Neural cell (in vitro differentiated cells): ENCODE data around the gene REPS2. TPM values are rescaled to one million over a fixed set of nuclear protein-coding genes. Genes with fewer than 3 reads are reported as not detected.

Source experiments
- H2AFZ ChIP-seq: fragments of 200-600, 300-800 bp; sonication (generic), shearing (Covaris generic); 2 replicates; pipeline ENCODE4 v1.6.0; 2014; ENCODE audit warnings: low read depth, mild to moderate bottlenecking, antibody characterized with exemption, low read length, moderate library complexity
- H3F3A ChIP-seq: fragments of 200-600 bp; shearing (Covaris generic); 2 replicates; pipeline ENCODE4 v1.6.1; 2016; ENCODE audit warnings: mild to moderate bottlenecking, moderate library complexity, mixed read lengths, antibody characterized with exemption, low read length; ENCODE audit not compliant: insufficient read depth, poor library complexity, severe bottlenecking
- H3K27ac ChIP-seq: fragments of 200-600, 300-800 bp; sonication (generic), shearing (Covaris generic); 2 replicates; pipeline ENCODE4 v1.5.1; 2014; ENCODE audit warnings: mild to moderate bottlenecking, low read length, moderate library complexity
- H3K27me3 ChIP-seq: fragments of 300-800, 200-600 bp; sonication (generic), shearing (Covaris generic); 2 replicates; pipeline ENCODE4 v1.6.0; 2014; ENCODE audit warnings: mild to moderate bottlenecking, low read depth, low read length, moderate library complexity; ENCODE audit not compliant: insufficient read depth
- H3K36me3 ChIP-seq: fragments of 300-800, 200-600 bp; sonication (generic), shearing (Covaris generic); 2 replicates; pipeline ENCODE4 v1.5.1; 2014; ENCODE audit warnings: mild to moderate bottlenecking, antibody characterized with exemption, low read length, moderate library complexity; ENCODE audit not compliant: insufficient read depth
- H3K4me2 ChIP-seq: fragments of 300-800, 200-600 bp; sonication (generic), shearing (Covaris generic); 2 replicates; pipeline ENCODE4 v1.6.0; 2014; ENCODE audit warnings: mild to moderate bottlenecking, low read length
- H3K4me3 ChIP-seq: fragments of 300-800, 200-600 bp; sonication (generic), shearing (Covaris generic); 2 replicates; pipeline ENCODE4 v1.5.1; 2014; ENCODE audit warnings: mild to moderate bottlenecking, low read length, moderate library complexity
- H3K79me2 ChIP-seq: fragments of 200-600 bp; shearing (Covaris generic); replicated peaks from 2 replicates; pipeline ENCODE4 v1.6.0; 2014; ENCODE audit warnings: mild to moderate bottlenecking, low read length, moderate library complexity; ENCODE audit not compliant: insufficient read depth
- H3K9ac ChIP-seq: fragments of 300-800, 200-600 bp; sonication (generic), shearing (Covaris generic); 2 replicates; pipeline ENCODE4 v1.6.1; 2016; ENCODE audit warnings: mild to moderate bottlenecking, low read length, mixed read lengths
- H3K9me2 ChIP-seq: fragments of 200-600 bp; shearing (Covaris generic); 2 replicates; pipeline ENCODE4 v1.6.1; 2016; ENCODE audit warnings: mild to moderate bottlenecking, low read length, mixed read lengths; ENCODE audit not compliant: insufficient read depth
- H3K9me3 ChIP-seq: fragments of 200-600, 300-800 bp; sonication (generic), shearing (Covaris generic); 2 replicates; pipeline ENCODE4 v1.6.1; 2016; ENCODE audit warnings: mild to moderate bottlenecking, mixed run types, low read length, moderate library complexity, mixed read lengths
- H4K20me1 ChIP-seq: fragments of 200-600 bp; shearing (Covaris generic); 2 replicates; pipeline ENCODE4 v1.6.1; 2016; ENCODE audit warnings: mild to moderate bottlenecking, mixed run types; ENCODE audit not compliant: insufficient read depth
- CTCF ChIP-seq: fragments of 450-650 bp; IDR thresholded peaks from 2 replicates; pipeline ENCODE4 v1.5.1; 2014; ENCODE audit warnings: antibody characterized with exemption, mild to moderate bottlenecking, moderate library complexity; ENCODE audit not compliant: poor library complexity, severe bottlenecking
- EP300 ChIP-seq: fragments of 450-650 bp; conservative IDR thresholded peaks from 2 replicates; pipeline ENCODE4 v1.6.1; 2014; ENCODE audit warnings: antibody characterized with exemption, mild to moderate bottlenecking, moderate library complexity; ENCODE audit not compliant: poor library complexity, severe bottlenecking
- EZH2 ChIP-seq: fragments of 200-600, 300-800 bp; shearing (Covaris generic), sonication (generic); IDR thresholded peaks from 2 replicates; pipeline ENCODE4 v1.6.1; 2014; ENCODE audit warnings: antibody characterized with exemption, low read length, borderline replicate concordance, mild to moderate bottlenecking; ENCODE audit not compliant: insufficient read depth, poor library complexity, severe bottlenecking
- MXI1 ChIP-seq: fragments of 450-650 bp; conservative IDR thresholded peaks from 2 replicates; pipeline ENCODE4 v1.6.1; 2014; ENCODE audit warnings: antibody characterized with exemption, mild to moderate bottlenecking; ENCODE audit not compliant: poor library complexity, severe bottlenecking
- POLR2AphosphoS5 ChIP-seq: IDR thresholded peaks from 2 replicates; pipeline ENCODE4 v1.6.1; 2012
- RAD21 ChIP-seq: fragments of 450-650 bp; conservative IDR thresholded peaks from 2 replicates; pipeline ENCODE4 v1.6.1; 2014; ENCODE audit warnings: antibody characterized with exemption, mild to moderate bottlenecking, moderate library complexity
- REST ChIP-seq: IDR thresholded peaks from 2 replicates; pipeline ENCODE4 v1.6.1; 2012; ENCODE audit warnings: borderline replicate concordance
- SMC3 ChIP-seq: fragments of 450-650 bp; conservative IDR thresholded peaks from 2 replicates; pipeline ENCODE4 v1.6.1; 2014; ENCODE audit warnings: antibody characterized with exemption, mild to moderate bottlenecking, moderate library complexity; ENCODE audit not compliant: poor library complexity
- TAF1 ChIP-seq: IDR thresholded peaks from 2 replicates; pipeline ENCODE4 v1.6.1; 2012; ENCODE audit warnings: low read depth
- polyA plus RNA-seq: library from polyadenylated mRNA; depleted of rRNA; stranded (reverse); fragments of >200 nt; gene quantifications from 2 replicates; pipeline ENCODE4 v1.2.3, GENCODE V29; 2014

The REPS2 gene
- polyA plus RNA-seq, 1 donor from 2014 or later, result 15.1 TPM

- H3K9me2 ChIP-seq, result no peaks in the 10 kb centered on the region
- H3K36me3 ChIP-seq, result no peaks in the 10 kb centered on the region
- H3K27ac ChIP-seq, result no peak overlapping the region
- no peak overlapping the region for H2AFZ ChIP-seq
- no peaks in the 10 kb centered on the region for H4K20me1 ChIP-seq
- H3K27me3 ChIP-seq, result no peaks in the 10 kb centered on the region
- H3K4me3 ChIP-seq, result no peak overlapping the region
- H3K9ac ChIP-seq, result no peak overlapping the region
- no peak for TF ChIP-seq EZH2
- TF ChIP-seq SMC3, result no peak
- no peak for TF ChIP-seq MXI1
- TF ChIP-seq TAF1, result no peak
- TF ChIP-seq RAD21, result no peak
- H3K4me2 ChIP-seq, result no peak overlapping the region
- no peaks in the 10 kb centered on the region for H3F3A ChIP-seq
- no peaks in the 10 kb centered on the region for H3K79me2 ChIP-seq
- no peaks in the 10 kb centered on the region for H3K9me3 ChIP-seq
Observed at GRCh38 chrX:17174671-17175070, 228.2 kb downstream of the REPS2 start.

GRCh38 chrX:17182317-17182716 is 235.9 kb downstream of the REPS2 start:
- Histone ChIP-seq H3K4me3 (no peak overlapping the region), H2AFZ (no peak overlapping the region), H3K79me2 (no peaks in the 10 kb centered on the region), H3K9ac (no peak overlapping the region), H3K27ac (no peak overlapping the region), H3K36me3 (no peaks in the 10 kb centered on the region), H3K9me3 (no peaks in the 10 kb centered on the region), H4K20me1 (no peaks in the 10 kb centered on the region), H3F3A (no peaks in the 10 kb centered on the region), H3K4me2 (no peak overlapping the region), H3K9me2 (no peaks in the 10 kb centered on the region), H3K27me3 (no peaks in the 10 kb centered on the region)
- TF ChIP-seq MXI1 (no peak), SMC3 (no peak), POLR2AphosphoS5 (no peak), RAD21 (no peak), TAF1 (no peak), CTCF (no peak), EZH2 (no peak), EP300 (no peak), REST (no peak)

GRCh38 chrX:17183566-17183965 is 237.1 kb downstream of the REPS2 start:
- H4K20me1 ChIP-seq, result no peaks in the 10 kb centered on the region
- H3K4me3 ChIP-seq, result no peak overlapping the region
- no peaks in the 10 kb centered on the region for H3K36me3 ChIP-seq
- H3K9ac ChIP-seq, result no peak overlapping the region
- H3K27me3 ChIP-seq, result no peaks in the 10 kb centered on the region
- TF ChIP-seq RAD21 (no peak), CTCF (no peak), MXI1 (no peak), EP300 (no peak), SMC3 (no peak), POLR2AphosphoS5 (no peak), TAF1 (no peak)
- H3K27ac ChIP-seq, result no peak overlapping the region
- no peaks in the 10 kb centered on the region for H3K9me2 ChIP-seq
- H3K9me3 ChIP-seq, result no peaks in the 10 kb centered on the region
- H2AFZ ChIP-seq, result no peak overlapping the region
- H3K79me2 ChIP-seq, result no peaks in the 10 kb centered on the region
- H3F3A ChIP-seq, result no peaks in the 10 kb centered on the region
- no peak overlapping the region for H3K4me2 ChIP-seq
